Gastrocnemius medialis (tissue), 4 donors: ENCODE measurements around the gene MTF1. TPM values are rescaled to one million over a fixed set of nuclear protein-coding genes. Genes with fewer than 3 reads are reported as not detected.
A peak's percentile ranks its signal among the peaks of the same experiment; 100 is the strongest.
"Not testable (repeated sequence)": the region's sequence is repeated elsewhere in the genome, so short reads cannot be mapped to it uniquely, and the experiment has no call there.

Source experiments
- ATAC-seq, 2 donors: fragments of 150-250 bp; one replicate each; pipeline ENCODE4 v1.9.1; 2016
- DNase-seq, 2 donors: peaks; one replicate each; pipeline ENCODE4 v3.0.0-alpha.2; 2019
- H3K27ac ChIP-seq, 4 donors: fragments of 200-600 bp; sonication (generic); 1 replicate in 1 of 4; 2 replicates in 3 of 4; pipeline ENCODE4 v1.5.1; 2016 to 2018; ENCODE audit warnings: mild to moderate bottlenecking in 2 of 4, moderate library complexity in 1 of 4
- H3K27me3 ChIP-seq, 3 donors: fragments of 200-600 bp; sonication (generic) in 2 of 3; 1 replicate in 1 of 3; 2 replicates in 2 of 3; pipeline versions ENCODE4 v1.5.1 to v1.6.0; 2016 to 2019; ENCODE audit warnings: mild to moderate bottlenecking in 1 of 3, moderate library complexity in 1 of 3
- H3K36me3 ChIP-seq, 2 donors: fragments of 200-600 bp; sonication (generic) in 1 of 2; one replicate each; pipeline ENCODE4 v1.5.1; 2017 to 2018
- H3K4me1 ChIP-seq, 2 donors: fragments of 200-600 bp; sonication (generic) in 1 of 2; one replicate each; pipeline ENCODE4 v1.5.1; 2016 to 2017; ENCODE audit warnings: mild to moderate bottlenecking in 2 of 2
- H3K4me3 ChIP-seq, 4 donors: fragments of 200-600 bp; sonication (generic) in 3 of 4; 1 replicate in 1 of 4; 2 replicates in 3 of 4; pipeline ENCODE4 v1.5.1; 2016 to 2019; ENCODE audit warnings: mild to moderate bottlenecking in 2 of 4
- H3K9me3 ChIP-seq, 3 donors: fragments of 200-600 bp; sonication (generic) in 2 of 3; 1 replicate in 1 of 3; 2 replicates in 2 of 3; pipeline ENCODE4 v1.5.1; 2016 to 2019
- POLR2A ChIP-seq, 2 donors: fragments of 450-650 bp; IDR thresholded peaks; one replicate each; pipeline ENCODE4 v1.6.1; 2017; ENCODE audit warnings: antibody characterized with exemption in 2 of 2, mild to moderate bottlenecking in 2 of 2, moderate library complexity in 2 of 2
- in situ Hi-C, 4 donors: fragments of 200-750 bp; cut with MboI; loops; one replicate each; pipeline versions ENCODE4 v1.15.0 to v1.8.0; 2017; ENCODE audit warnings: low sequenced_read_pairs in 4 of 4
- intact Hi-C: fragments of 100-400 bp; cut with DNase I; formaldehyde crosslinking; loops from one replicate; pipeline ENCODE4 v1.15.1; 2023; ENCODE audit warnings: low total_unique reads
- total RNA-seq, 4 donors: library from RNA; depleted of rRNA; stranded (reverse); fragments of >200 nt; gene quantifications; one replicate each; pipeline versions ENCODE4 v1.1.0 to v1.2.3, GENCODE V29; 2016
- TF ChIP-seq, protein P1 (sequence below), 5 experiments: fragments of 450-650 bp in 3 of 5; fragments of 200-600 bp in 2 of 5; sonication (generic) in 2 of 5; IDR thresholded peaks in 4 of 5; conservative IDR thresholded peaks in 1 of 5; 1 replicate in 4 of 5; 2 replicates in 1 of 5; pipeline ENCODE4 v1.5.1; 2016 to 2019; ENCODE audit warnings: antibody characterized with exemption in 5 of 5, mild to moderate bottlenecking in 3 of 5, moderate library complexity in 3 of 5

Gene MTF1
- total RNA-seq, 4 donors from 2014 or later: 4.0 to 9.4 (median 6.4) TPM

DNA sequence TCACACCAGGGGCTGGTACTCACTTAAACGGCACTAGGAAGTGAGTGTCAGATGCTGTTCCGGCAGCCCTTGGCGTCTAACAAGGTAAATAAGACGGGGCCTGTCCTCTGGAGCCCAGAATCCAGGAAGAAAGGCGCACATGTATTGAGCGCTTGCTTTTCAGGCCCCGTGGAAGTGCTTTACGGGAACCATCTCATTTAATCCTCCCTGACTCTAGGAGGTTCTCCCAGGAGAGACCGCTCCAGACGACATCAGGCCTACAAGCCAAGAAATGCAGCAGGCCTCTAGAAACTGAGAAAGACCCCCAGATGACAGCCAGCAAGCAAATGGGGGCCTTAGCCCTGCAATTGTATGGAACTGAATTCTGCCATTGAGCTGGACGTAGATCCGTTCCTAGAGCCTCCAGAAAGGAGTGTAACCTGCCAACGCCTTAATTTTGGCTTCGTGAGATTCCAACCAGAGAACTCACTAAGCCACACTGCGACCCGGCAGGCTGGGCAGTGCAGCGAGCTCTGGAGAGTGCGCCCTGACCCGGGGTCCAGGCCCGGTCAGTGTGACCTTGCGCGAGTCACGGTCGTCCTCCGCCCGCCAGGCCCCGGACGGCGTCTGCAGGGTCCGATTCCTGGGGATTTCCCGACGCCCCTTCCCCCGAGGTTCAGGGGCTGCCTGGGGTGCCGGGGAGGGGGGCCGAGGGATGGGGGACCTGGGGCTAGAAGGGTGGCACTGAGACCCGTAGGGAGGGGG is 66.3 kb downstream of the MTF1 start:
- H3K9me3 ChIP-seq: no peaks in the 10 kb centered on the region
- peaks cover 0 to 6% (median 0%) of the 10 kb centered on the region in 3 donors for H3K27me3 ChIP-seq
- no peaks in the 10 kb centered on the region for H3K36me3 ChIP-seq
- peaks cover 9 to 13% of the 10 kb centered on the region in 2 donors for H3K4me1 ChIP-seq
- TF ChIP-seq, protein P1, sequence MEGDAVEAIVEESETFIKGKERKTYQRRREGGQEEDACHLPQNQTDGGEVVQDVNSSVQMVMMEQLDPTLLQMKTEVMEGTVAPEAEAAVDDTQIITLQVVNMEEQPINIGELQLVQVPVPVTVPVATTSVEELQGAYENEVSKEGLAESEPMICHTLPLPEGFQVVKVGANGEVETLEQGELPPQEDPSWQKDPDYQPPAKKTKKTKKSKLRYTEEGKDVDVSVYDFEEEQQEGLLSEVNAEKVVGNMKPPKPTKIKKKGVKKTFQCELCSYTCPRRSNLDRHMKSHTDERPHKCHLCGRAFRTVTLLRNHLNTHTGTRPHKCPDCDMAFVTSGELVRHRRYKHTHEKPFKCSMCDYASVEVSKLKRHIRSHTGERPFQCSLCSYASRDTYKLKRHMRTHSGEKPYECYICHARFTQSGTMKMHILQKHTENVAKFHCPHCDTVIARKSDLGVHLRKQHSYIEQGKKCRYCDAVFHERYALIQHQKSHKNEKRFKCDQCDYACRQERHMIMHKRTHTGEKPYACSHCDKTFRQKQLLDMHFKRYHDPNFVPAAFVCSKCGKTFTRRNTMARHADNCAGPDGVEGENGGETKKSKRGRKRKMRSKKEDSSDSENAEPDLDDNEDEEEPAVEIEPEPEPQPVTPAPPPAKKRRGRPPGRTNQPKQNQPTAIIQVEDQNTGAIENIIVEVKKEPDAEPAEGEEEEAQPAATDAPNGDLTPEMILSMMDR (IDR thresholded peaks at IDR 0.05 in 4 of 5, conservative IDR thresholded peaks at IDR 0.05 in 1 of 5): no peak
- no peak for TF ChIP-seq POLR2A (IDR thresholded peaks at IDR 0.05)
- peak overlapping the region; percentile 48 to 69 (median 56) for H3K4me3 ChIP-seq
- in situ Hi-C loops (no loop called here), intact Hi-C loops (no loop called here)
- ATAC-seq (no peak), DNase-seq (no peak)
- H3K27ac ChIP-seq: peak overlapping the region in 1 of 4 donors; percentile 33

DNA sequence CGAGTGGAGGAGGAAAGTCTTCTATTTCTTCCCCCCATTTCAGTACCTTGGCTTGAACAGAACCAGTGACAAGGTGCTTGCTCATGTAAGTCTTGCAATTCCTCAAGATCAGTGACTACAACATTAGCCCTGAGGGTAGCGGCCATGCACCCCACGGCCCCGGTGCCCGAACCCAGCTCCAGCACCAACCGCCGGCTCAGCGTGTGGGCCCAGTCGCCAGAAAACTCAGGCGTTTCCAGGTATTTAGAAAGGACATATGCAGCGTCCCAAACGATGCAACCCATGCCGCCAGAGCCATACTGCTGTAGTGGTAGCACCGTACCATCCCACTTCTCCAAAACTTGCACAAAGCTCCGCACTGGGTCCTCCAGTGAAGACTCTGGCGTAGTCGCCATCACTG is 76.9 kb downstream of the MTF1 start:
- Histone ChIP-seq H3K27me3 (no peaks in the 10 kb centered on the region), H3K36me3 (no peaks in the 10 kb centered on the region), H3K9me3 (no peaks in the 10 kb centered on the region), H3K4me1 (no peaks in the 10 kb centered on the region), H3K4me3 (no peak overlapping the region), H3K27ac (no peak overlapping the region)
- in situ Hi-C loops: no loop called here
- TF ChIP-seq POLR2A (IDR thresholded peaks at IDR 0.05): no peak
- TF ChIP-seq, protein P1 (IDR thresholded peaks at IDR 0.05 in 4 of 5, conservative IDR thresholded peaks at IDR 0.05 in 1 of 5): no peak
- ATAC-seq (no peak), DNase-seq (no peak)
- intact Hi-C loops: no loop called here

DNA sequence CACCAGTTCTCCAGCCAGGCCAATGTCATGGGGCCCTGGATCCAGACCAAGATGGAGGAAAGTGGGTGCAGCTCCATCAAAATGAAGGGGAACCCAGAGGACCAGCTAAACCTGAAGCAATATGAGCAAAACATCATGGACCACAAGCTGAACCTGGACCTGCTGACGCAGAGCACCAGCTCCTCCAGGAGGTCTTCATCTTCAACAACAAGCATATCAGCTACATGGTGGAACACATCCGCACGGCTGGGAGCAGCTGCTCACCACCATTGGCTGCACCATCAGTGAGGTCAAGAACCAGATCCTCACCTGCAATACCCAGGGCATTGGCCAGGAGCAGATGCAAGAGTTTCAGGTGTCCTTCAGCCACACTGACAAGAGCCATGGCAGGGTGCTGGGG is 80.7 kb downstream of the MTF1 start:
- Histone ChIP-seq H3K4me3 (no peak overlapping the region), H3K27ac (no peak overlapping the region), H3K9me3 (no peaks in the 10 kb centered on the region), H3K27me3 (no peaks in the 10 kb centered on the region), H3K4me1 (no peaks in the 10 kb centered on the region), H3K36me3 (no peaks in the 10 kb centered on the region)
- intact Hi-C loops (no loop called here), in situ Hi-C loops (no loop called here)
- DNase-seq (no peak), ATAC-seq (no peak)
- TF ChIP-seq POLR2A (IDR thresholded peaks at IDR 0.05): no peak
- TF ChIP-seq, protein P1 (IDR thresholded peaks at IDR 0.05 in 4 of 5, conservative IDR thresholded peaks at IDR 0.05 in 1 of 5): no peak

DNA sequence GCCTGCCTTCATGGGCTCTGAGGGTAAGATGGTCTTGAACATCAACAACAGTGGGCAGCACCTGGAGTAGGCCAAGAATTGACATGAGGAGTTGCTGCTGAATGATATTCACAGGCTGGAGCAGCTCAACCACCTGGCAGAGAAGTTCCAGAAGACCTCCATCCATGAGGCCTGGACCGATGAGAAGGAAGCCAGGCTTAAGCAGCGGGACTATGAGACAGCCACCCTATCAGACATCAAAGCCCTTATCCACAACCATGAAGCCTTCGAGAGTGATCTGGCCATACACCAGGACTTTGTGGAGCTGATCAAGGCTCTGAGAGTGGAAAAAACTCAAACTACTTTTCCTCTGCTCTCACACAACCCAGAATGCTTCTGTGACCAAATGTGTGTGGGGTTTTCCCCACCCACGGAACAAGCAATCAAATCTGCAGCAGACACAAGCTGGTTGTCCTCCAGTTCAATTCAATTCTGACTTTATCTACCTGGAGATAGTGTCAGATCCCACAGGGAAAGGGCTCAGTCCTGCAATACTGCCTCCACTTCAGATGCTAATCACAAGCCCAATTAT is 82.4 kb downstream of the MTF1 start:
- Histone ChIP-seq H3K4me3 (no peak overlapping the region), H3K27ac (no peak overlapping the region), H3K4me1 (no peaks in the 10 kb centered on the region), H3K27me3 (no peaks in the 10 kb centered on the region), H3K9me3 (no peaks in the 10 kb centered on the region), H3K36me3 (no peaks in the 10 kb centered on the region)
- in situ Hi-C loops (no loop called here), intact Hi-C loops (no loop called here)
- no peak for DNase-seq
- no peak for TF ChIP-seq POLR2A (IDR thresholded peaks at IDR 0.05)
- TF ChIP-seq, protein P1 (IDR thresholded peaks at IDR 0.05 in 4 of 5, conservative IDR thresholded peaks at IDR 0.05 in 1 of 5): no peak
- no peak for ATAC-seq

DNA sequence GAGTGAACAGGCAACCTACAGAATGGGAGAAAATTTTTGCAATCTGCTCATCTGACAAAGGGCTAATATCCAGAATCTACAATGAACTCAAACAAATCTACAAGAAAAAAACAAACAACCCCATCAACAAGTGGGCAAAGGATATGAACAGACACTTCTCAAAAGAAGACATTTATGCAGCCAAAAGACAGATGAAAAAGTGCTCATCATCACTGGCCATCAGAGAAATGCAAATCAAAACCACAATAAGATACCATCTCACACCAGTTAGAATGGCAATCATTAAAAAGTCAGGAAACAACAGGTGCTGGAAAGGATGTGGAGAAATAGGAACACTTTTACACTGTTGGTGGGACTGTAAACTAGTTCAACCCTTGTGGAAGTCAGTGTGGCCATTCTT is 88.0 kb downstream of the MTF1 start:
- ATAC-seq, H3K4me1 ChIP-seq, in situ Hi-C loops, intact Hi-C loops, H3K9me3 ChIP-seq, H3K4me3 ChIP-seq, DNase-seq, H3K36me3 ChIP-seq, H3K27ac ChIP-seq: not testable (repeated sequence)
- peaks cover 12 to 17% (median 16%) of the 10 kb centered on the region in 3 donors for H3K27me3 ChIP-seq
